ACC112 (cell line): ENCODE measurements around the gene MINDY4B.

ENCODE experiments used
- H2AFZ ChIP-seq: fragments of 200-600 bp; sonication (generic); one replicate; pipeline ENCODE4 v1.6.0; 2017; ENCODE audit warnings: antibody characterized with exemption, low read length; ENCODE audit not compliant: unreplicated experiment
- H3K27ac ChIP-seq: fragments of 200-600 bp; sonication (generic); 2 replicates; pipeline ENCODE4 v1.5.1; 2014; ENCODE audit warnings: low read depth, mild to moderate bottlenecking, antibody characterized with exemption, low read length, moderate library complexity
- H3K27me3 ChIP-seq: fragments of 200-600 bp; sonication (generic); 2 replicates; pipeline ENCODE4 v1.6.1; 2014; ENCODE audit warnings: mild to moderate bottlenecking, antibody characterized with exemption, low read length, moderate library complexity, mixed read lengths; ENCODE audit not compliant: insufficient read depth
- H3K36me3 ChIP-seq: fragments of 200-600 bp; sonication (generic); 2 replicates; pipeline ENCODE4 v1.6.1; 2016; ENCODE audit warnings: mild to moderate bottlenecking, antibody characterized with exemption, low read length, moderate library complexity, mixed read lengths; ENCODE audit not compliant: insufficient read depth
- H3K4me1 ChIP-seq: fragments of 200-600 bp; sonication (generic); one replicate; pipeline ENCODE4 v1.6.1; 2016; ENCODE audit warnings: low read length, mixed read lengths; ENCODE audit not compliant: insufficient read depth, unreplicated experiment, control insufficient read depth
- H3K4me3 ChIP-seq: fragments of 200-600 bp; sonication (generic); 2 replicates; pipeline ENCODE4 v1.5.1; 2014; ENCODE audit warnings: mild to moderate bottlenecking, low read depth, low read length
- H3K79me2 ChIP-seq: fragments of 200-600 bp; sonication (generic); one replicate; pipeline ENCODE4 v1.6.0; 2016; ENCODE audit warnings: low read length; ENCODE audit not compliant: control insufficient read depth, unreplicated experiment, insufficient read depth

Gene MINDY4B

DNA sequence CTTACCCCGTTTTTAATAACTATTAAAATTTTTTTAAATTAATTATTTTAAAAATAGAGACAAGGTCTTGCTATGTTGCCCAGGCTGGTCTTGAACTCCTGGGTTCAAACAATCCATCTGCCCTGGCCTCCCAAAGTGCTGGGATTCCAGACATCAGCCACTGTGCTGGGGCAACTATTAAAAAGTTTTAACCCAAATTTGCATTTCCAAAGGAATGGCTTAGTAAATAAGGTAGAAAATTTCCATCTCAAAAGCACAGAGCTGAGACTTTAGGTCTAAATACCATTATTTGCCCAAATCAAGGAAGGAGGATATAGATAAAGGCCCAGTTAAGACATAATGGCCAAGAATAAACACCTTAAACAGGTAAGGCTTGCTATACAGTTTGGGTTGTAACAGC is 56.4 kb downstream of the MINDY4B start:
- H3K79me2 ChIP-seq, result no peaks in the 10 kb centered on the region
- H3K27ac ChIP-seq, result no peak overlapping the region
- no peaks in the 10 kb centered on the region for H3K4me1 ChIP-seq
- no peaks in the 10 kb centered on the region for H3K36me3 ChIP-seq
- H2AFZ ChIP-seq, result no peak overlapping the region
- no peak overlapping the region for H3K4me3 ChIP-seq
- peaks cover 61% of the 10 kb centered on the region for H3K27me3 ChIP-seq

DNA sequence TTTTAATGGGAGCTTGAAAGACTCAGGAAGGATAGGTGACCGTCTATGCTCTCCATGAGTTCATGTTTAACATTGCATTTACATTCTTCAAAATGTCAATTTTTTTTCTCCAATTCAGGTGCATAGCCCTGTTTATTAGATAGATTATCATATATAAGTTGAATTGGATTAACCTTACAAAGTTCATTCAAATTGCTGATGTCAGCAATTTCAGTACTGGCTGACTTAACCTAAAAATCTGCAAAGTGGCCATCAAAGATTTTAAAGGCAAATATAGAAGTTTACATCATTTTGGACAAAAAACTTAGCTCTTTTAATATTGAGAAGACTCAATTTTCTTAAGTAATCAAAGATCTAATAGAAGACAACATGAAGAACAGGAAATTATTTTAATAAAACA is 57.8 kb downstream of the MINDY4B start:
- no peak overlapping the region for H3K27ac ChIP-seq
- no peak overlapping the region for H2AFZ ChIP-seq
- H3K27me3 ChIP-seq, result peaks cover 63% of the 10 kb centered on the region
- no peaks in the 10 kb centered on the region for H3K4me1 ChIP-seq
- no peaks in the 10 kb centered on the region for H3K36me3 ChIP-seq
- H3K79me2 ChIP-seq, result no peaks in the 10 kb centered on the region
- H3K4me3 ChIP-seq, result no peak overlapping the region

DNA sequence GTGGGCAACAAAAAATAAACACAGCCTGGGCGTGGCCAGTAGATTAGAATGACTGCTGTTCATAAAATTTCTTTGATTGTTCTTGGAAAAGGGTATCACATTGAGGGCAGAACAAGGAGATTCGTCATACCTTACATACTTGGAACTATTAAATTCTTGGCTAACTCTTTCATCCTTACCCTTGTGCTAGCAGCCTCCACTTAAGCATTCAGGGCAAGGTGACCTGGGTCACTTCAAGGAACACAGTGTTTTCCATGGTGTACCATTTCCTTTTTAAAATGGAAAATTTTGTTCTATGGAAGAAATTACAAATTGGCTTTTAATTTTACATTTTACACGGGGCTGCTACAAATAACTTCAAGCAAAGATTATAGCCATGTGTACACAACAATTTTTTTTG is 60.8 kb downstream of the MINDY4B start:
- H3K27me3 ChIP-seq, result peaks cover 68% of the 10 kb centered on the region
- no peaks in the 10 kb centered on the region for H3K36me3 ChIP-seq
- H2AFZ ChIP-seq, result no peak overlapping the region

DNA sequence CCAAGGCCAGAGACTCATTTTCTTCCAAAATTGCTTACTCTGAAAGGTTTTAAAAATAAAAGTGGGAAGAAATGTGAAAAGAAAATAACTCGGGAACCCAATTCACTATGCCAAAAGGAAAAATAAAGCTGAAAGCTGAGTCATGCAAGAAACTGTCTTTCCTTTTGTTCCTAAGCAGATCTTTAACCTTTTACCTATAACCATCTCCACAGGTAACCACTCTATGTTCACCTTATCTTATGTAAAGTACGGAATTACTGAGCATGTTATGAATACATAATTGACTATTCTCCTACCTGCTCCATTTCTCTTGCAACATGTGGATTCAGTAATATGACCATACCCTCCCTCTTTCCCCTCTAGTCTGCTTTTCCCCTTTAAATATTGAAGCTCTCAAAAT is 62.0 kb downstream of the MINDY4B start:
- H2AFZ ChIP-seq, result no peak overlapping the region
- peaks cover 74% of the 10 kb centered on the region for H3K27me3 ChIP-seq
- H3K4me1 ChIP-seq, result no peaks in the 10 kb centered on the region
- no peaks in the 10 kb centered on the region for H3K79me2 ChIP-seq
- no peak overlapping the region for H3K4me3 ChIP-seq
- no peaks in the 10 kb centered on the region for H3K36me3 ChIP-seq
- no peak overlapping the region for H3K27ac ChIP-seq

More for the DNA sequence above, 60.8 kb downstream of the MINDY4B start:
- Histone ChIP-seq H3K4me3 (no peak overlapping the region), H3K27ac (no peak overlapping the region), H3K4me1 (no peaks in the 10 kb centered on the region), H3K79me2 (no peaks in the 10 kb centered on the region)

DNA sequence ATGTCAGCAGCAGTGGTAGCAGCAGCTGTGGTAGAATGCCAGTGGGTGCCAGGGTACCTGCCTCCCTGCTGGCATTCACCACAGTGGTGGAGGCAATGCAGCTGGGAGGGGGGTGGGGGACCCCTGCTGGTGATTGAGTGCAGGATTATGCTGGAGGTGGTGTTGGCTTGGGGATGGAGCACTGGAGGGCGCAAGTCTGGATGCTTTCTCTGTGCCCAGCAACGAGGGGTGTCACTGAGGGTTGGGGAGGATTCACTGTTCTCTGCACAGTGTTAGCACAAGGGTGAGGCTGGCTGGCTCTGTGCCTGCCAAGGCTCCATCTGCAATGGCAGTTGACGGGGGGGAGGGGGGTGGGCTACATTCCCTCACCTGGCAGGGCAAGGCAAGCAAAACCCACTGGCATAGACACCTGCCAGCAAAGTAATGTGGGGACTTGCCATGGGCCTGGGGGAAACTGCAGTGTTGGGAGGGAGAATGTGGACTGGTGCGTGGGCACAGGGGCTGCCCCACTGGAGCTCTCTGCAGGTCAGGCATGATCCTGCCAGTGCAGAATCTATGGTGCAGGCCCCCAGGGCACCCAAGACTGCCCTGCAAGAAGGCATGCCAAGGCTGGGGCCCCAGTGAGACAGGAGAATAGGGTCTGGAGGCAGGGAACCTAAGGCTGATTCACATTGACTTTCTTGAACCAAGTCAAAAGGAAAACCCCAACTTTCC is 64.3 kb downstream of the MINDY4B start:
- Histone ChIP-seq H3K36me3 (no peaks in the 10 kb centered on the region), H3K27ac (no peak overlapping the region), H3K27me3 (peaks cover 92% of the 10 kb centered on the region), H2AFZ (no peak overlapping the region), H3K79me2 (no peaks in the 10 kb centered on the region), H3K4me1 (no peaks in the 10 kb centered on the region), H3K4me3 (no peak overlapping the region)

DNA sequence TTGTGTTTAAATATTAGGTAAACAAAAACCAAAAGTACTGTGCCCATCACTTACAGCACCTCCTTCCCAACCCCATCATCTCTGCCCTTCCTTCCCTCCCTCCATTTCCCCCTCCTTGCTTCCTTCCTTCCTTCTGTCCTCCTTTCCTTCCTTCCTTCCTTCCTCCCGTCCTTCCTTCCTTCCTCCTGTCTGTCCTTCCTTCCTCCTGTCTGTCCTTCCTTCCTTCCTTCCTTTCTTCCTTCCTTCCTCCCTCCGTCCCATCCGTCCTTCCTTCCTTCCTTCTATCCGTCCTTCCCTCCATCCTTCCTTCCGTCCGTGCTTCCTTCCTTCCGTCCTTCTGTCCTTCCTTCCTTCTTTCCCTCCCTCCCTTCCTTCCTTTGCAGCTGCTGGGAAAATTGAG is 74.5 kb downstream of the MINDY4B start:
- Histone ChIP-seq H3K36me3 (no peaks in the 10 kb centered on the region), H2AFZ (no peak overlapping the region), H3K79me2 (no peaks in the 10 kb centered on the region), H3K27me3 (peaks cover 64% of the 10 kb centered on the region), H3K4me1 (no peaks in the 10 kb centered on the region), H3K27ac (no peak overlapping the region), H3K4me3 (no peak overlapping the region)

DNA sequence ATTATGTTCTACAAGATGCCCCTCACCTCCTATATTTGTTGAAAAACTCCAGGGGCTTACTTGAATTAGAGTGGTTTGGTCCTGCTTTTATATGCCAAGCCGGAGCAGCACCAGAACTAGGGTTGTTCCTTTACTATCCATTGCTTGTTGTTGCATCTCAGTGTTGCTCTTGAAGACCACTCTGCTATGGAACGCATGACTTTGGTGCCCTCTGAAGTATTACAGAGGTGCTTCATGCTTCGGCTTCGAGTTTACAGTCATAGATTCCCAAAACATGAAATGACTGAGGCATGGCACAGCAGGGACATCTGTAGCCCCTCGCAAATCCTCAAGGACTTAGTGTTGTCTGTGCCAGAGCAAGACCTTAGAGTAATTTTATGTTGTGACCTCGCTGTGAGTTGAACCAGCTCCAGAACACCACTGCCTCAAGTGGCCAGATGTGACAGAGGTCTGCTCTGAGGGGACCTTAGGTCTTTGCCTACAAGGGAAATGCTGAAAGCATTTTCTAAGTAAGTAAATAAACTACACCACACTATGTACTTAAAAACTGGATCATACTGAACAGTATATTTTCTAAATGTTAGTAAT is 75.1 kb downstream of the MINDY4B start:
- no peak overlapping the region for H3K27ac ChIP-seq

DNA sequence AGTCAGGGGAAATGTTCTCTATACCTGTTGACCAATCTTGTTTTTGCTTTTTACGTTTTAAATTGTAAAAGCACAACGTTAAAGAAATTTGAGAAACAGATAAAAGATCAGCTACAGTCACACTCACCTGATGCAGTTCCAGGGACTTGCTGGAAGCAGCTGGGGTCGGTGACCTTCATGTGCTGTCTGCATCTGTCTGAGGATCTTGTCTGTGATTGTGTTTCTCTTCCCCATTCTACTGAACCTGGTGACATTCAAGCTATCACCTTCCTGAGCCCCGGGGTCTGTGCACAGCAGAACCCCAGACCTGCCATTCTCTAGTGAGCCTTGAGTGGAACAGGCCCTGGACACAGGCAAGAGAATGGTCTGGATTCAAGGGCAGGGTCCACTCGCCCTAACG is 75.8 kb downstream of the MINDY4B start:
- H3K4me1 ChIP-seq, result no peaks in the 10 kb centered on the region
- H3K4me3 ChIP-seq, result no peak overlapping the region
- H2AFZ ChIP-seq, result no peak overlapping the region
- no peak overlapping the region for H3K27ac ChIP-seq
- H3K27me3 ChIP-seq, result peaks cover 58% of the 10 kb centered on the region
- H3K36me3 ChIP-seq, result no peaks in the 10 kb centered on the region
- no peaks in the 10 kb centered on the region for H3K79me2 ChIP-seq

More for the DNA sequence above, 75.1 kb downstream of the MINDY4B start:
- Histone ChIP-seq H2AFZ (no peak overlapping the region), H3K36me3 (no peaks in the 10 kb centered on the region), H3K79me2 (no peaks in the 10 kb centered on the region), H3K4me1 (no peaks in the 10 kb centered on the region), H3K4me3 (no peak overlapping the region), H3K27me3 (peaks cover 62% of the 10 kb centered on the region)

DNA sequence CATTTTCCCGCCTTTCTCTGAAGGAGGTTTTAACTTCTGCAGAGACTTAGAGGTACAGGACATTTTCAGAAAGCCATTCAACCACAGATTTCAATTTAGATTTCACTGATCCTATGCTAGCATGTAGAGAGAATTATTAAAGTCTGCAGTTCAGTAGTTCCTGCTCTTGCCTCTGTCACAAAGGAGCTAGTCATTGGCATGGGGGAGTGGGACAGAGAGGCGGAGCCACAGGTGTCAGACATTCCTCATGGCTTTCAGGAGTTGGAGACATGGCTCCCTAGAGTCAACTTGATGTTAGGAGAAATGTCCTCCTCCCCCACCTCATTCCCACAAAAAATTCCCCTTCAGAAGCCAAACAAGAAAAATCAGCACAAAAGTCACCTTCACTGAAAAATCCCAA is 76.2 kb downstream of the MINDY4B start:
- no peaks in the 10 kb centered on the region for H3K36me3 ChIP-seq
- H3K4me3 ChIP-seq, result no peak overlapping the region
- H3K27ac ChIP-seq, result no peak overlapping the region
- no peaks in the 10 kb centered on the region for H3K4me1 ChIP-seq
- H3K79me2 ChIP-seq, result no peaks in the 10 kb centered on the region
- no peak overlapping the region for H2AFZ ChIP-seq
- peaks cover 55% of the 10 kb centered on the region for H3K27me3 ChIP-seq

DNA sequence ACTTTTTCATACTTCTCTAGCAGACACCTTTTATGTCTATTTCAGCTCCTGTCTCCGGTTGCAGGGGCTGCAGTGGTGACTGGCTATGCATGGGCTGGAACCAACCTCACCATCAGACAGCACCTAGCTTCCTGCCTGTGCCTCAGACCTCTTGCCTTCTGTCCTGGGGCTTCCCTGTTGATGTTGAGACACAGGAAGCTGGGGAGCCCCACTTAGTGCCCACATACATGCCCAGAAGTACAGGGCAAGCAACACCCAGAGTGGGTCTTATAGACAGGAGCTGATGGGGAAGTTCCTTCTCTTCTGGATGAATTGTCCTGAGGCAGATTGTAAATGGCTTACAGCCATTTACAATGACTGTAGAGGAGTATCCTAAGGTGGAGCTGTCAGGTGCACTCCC is 77.0 kb downstream of the MINDY4B start:
- Histone ChIP-seq H2AFZ (no peak overlapping the region), H3K4me3 (no peak overlapping the region), H3K79me2 (no peaks in the 10 kb centered on the region), H3K4me1 (no peaks in the 10 kb centered on the region), H3K27ac (no peak overlapping the region), H3K27me3 (peaks cover 60% of the 10 kb centered on the region), H3K36me3 (no peaks in the 10 kb centered on the region)
